Epithelial cell of proximal tubule (primary cell): Measurements from ENCODE around the gene CCNYL1. TPM values are rescaled to one million over a fixed set of nuclear protein-coding genes. Genes with fewer than 3 reads are reported as not detected.

ENCODE experiments used
- DNase-seq: peaks from one replicate; pipeline ENCODE4 v3.0.0-alpha.2; 2011; ENCODE audit warnings: low read depth
- H3K4me3 ChIP-seq: 2 replicates; pipeline ENCODE4 v1.5.1; 2011; ENCODE audit warnings: low read depth, mild to moderate bottlenecking, low read length
- CTCF ChIP-seq: conservative IDR thresholded peaks from 2 replicates; pipeline ENCODE4 v1.5.1; 2012; ENCODE audit warnings: low read depth, mild to moderate bottlenecking, low read length
- total RNA-seq: library from RNA; depleted of rRNA; stranded (reverse); fragments of >200 nt; gene quantifications from 2 replicates; pipeline ENCODE4 v1.2.3, GENCODE V29; 2015

Gene CCNYL1
- total RNA-seq, 1 donor from 2014 or later = 20.5 TPM

- TF ChIP-seq CTCF = no peak
- no peak for DNase-seq
Observed at GRCh38 chr2:207771421-207771820, 60.0 kb downstream of the CCNYL1 start.

GRCh38 chr2:207772081-207772843 is 60.8 kb downstream of the CCNYL1 start:
- TF ChIP-seq CTCF = no peak
- H3K4me3 ChIP-seq = no peak overlapping the region
- DNase-seq = no peak

More at GRCh38 chr2:207771421-207771820, 60.0 kb downstream of the CCNYL1 start:
- H3K4me3 ChIP-seq = no peak overlapping the region

GRCh38 chr2:207772844-207773205 is 61.4 kb downstream of the CCNYL1 start:
- TF ChIP-seq CTCF = no peak
- no peak for DNase-seq
- H3K4me3 ChIP-seq = no peak overlapping the region

- no peak overlapping the region for H3K4me3 ChIP-seq
- no peak for TF ChIP-seq CTCF
- DNase-seq = no peak
Observed at GRCh38 chr2:207775473-207775872, 64.0 kb downstream of the CCNYL1 start.

GRCh38 chr2:207777124-207777523 is 65.7 kb downstream of the CCNYL1 start:
- no peak overlapping the region for H3K4me3 ChIP-seq
- no peak for TF ChIP-seq CTCF
- no peak for DNase-seq

- no peak for TF ChIP-seq CTCF
- H3K4me3 ChIP-seq = no peak overlapping the region
- no peak for DNase-seq
Observed at GRCh38 chr2:207778298-207778882, 67.0 kb downstream of the CCNYL1 start.

- H3K4me3 ChIP-seq = no peak overlapping the region
- no peak for TF ChIP-seq CTCF
- no peak for DNase-seq
Observed at GRCh38 chr2:207779523-207779922, 68.1 kb downstream of the CCNYL1 start.
